ENCODE results near the gene ZNF474.

DNA sequence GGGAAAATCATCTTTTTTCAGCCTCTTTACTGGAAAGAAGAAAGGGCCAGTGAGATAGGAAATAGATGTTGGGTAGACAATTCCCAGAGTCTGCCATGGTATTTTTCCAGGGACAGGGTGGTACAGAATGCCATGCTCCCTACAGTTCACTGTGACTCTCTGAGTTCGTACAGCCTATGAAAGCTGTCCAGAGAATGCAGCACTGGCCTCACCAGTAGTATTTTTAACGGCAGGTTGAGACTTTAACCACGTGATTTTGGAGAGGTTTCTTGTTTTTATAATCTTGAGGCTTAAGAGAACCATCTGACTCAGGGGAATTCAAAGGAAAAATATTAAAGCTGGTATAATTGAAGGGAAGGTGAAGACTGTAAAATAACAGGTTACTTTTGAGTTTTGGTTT, 10.1 kb upstream of the ZNF474 start:
- TF ChIP-seq, protein P1, sequence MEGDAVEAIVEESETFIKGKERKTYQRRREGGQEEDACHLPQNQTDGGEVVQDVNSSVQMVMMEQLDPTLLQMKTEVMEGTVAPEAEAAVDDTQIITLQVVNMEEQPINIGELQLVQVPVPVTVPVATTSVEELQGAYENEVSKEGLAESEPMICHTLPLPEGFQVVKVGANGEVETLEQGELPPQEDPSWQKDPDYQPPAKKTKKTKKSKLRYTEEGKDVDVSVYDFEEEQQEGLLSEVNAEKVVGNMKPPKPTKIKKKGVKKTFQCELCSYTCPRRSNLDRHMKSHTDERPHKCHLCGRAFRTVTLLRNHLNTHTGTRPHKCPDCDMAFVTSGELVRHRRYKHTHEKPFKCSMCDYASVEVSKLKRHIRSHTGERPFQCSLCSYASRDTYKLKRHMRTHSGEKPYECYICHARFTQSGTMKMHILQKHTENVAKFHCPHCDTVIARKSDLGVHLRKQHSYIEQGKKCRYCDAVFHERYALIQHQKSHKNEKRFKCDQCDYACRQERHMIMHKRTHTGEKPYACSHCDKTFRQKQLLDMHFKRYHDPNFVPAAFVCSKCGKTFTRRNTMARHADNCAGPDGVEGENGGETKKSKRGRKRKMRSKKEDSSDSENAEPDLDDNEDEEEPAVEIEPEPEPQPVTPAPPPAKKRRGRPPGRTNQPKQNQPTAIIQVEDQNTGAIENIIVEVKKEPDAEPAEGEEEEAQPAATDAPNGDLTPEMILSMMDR (IDR thresholded peaks at IDR 0.05), result no peak
- TF ChIP-seq POLR2A (IDR thresholded peaks at IDR 0.05), result no peak

Data from body of pancreas (tissue), 4 donors.